ENCODE data around the gene PPFIBP1.
"Not testable (repeated sequence)": the region's sequence is repeated elsewhere in the genome, so short reads cannot be mapped to it uniquely, and the experiment has no call there.

The PPFIBP1 gene

GRCh38 chr12:27542628-27543027 is 18.6 kb downstream of the PPFIBP1 start:
- peak; percentile 49 for DNase-seq (ENCODE audit: low spot score)

- DNase-seq (ENCODE audit: low spot score), result not testable (repeated sequence)
These were observed 20.9 kb downstream of the PPFIBP1 start for GRCh38 chr12:27544858-27545257.

GRCh38 chr12:27545665-27546064 is 21.7 kb downstream of the PPFIBP1 start:
- DNase-seq (ENCODE audit: low spot score), result no peak

- DNase-seq (ENCODE audit: low spot score), result no peak
These were observed 23.6 kb downstream of the PPFIBP1 start for GRCh38 chr12:27547592-27547991.

GRCh38 chr12:27548301-27549199 is 24.5 kb downstream of the PPFIBP1 start:
- DNase-seq (ENCODE audit: low spot score), result no peak

GRCh38 chr12:27549236-27549800 is 25.3 kb downstream of the PPFIBP1 start:
- peak; percentile 34 for DNase-seq (ENCODE audit: low spot score)

GRCh38 chr12:27549801-27550652 is 26.0 kb downstream of the PPFIBP1 start:
- peak; percentile 68 for DNase-seq (ENCODE audit: low spot score)

DNA sequence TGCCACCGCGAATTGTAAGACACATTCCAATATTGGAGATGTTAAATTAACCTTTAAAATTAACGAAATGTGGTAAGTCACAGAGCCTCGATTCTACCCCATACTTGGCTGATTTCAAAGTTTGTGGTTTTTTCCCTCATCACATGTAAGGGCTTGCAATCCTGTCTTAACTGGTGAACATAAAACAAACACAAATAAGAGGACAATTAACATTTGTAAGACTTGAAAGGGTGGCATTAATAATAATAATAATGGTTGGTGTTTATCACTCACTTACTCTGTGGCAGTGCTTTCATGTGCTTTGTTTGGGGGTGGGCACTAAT is 26.6 kb downstream of the PPFIBP1 start:
- no peak for DNase-seq (ENCODE audit: low spot score)

DNA sequence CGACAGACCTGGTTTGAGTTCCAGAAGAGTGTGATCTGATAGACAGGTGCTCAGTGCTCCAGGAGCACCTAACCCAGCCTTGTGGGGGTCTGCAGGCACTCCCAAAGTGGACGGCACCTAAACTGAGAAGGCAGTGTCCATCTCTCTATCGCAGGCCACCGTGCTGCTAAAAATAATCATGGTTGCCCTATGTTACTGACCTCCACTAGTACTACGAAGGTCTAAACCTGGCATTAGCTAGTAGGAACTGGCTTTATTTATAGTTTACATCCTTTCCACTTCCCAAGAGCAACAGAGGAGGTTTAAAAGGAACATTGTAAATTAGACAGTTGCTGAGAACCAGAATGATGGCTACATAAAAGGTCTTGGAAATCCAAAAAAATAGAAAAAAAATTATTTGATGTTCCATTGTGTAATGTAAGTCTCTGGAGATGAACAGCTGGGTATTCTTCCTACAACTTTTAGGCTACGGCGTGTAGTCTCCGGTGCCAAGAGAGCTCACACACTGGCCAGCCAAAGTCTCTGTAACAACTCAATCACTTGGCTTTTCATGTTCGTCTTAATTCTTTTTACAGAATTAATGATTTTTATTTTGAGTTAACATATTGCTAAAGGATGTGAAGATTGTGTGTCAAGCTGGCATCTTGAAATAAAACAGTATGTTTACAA is 27.3 kb downstream of the PPFIBP1 start:
- DNase-seq (ENCODE audit: low spot score), result no peak

GRCh38 chr12:27552235-27552634 is 28.2 kb downstream of the PPFIBP1 start:
- no peak for DNase-seq (ENCODE audit: low spot score)

DNA sequence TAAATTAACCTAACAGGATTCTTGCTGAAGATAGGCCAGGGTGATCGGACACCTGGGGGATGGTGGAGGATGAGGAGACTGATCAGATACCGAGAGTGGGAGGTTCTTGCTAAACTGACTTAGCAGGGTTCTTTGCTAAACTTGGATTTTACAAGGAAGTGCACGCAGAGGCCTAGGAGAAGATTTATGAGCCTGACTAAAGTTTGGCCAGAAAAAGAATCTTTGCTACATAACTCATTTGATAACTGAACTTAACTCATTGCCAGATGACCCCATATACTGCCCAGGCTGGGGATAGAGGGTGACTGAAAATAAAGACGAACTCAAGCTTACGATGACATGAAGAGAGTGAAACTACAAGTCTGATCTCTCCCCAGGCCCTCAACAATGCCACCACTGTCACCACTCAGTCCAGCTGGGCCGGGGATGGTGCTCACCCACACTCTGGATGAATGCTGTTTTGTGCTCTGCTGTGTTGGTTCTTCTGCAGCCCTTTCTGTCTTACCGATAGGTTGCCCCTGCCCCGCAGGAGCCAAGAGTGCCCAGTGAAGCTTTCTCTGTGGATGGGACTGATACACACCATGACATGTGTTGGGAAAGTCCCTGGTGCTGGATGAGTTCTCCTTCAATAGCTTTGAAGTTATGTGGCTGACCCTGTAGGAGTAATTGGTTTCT is 29.0 kb downstream of the PPFIBP1 start:
- no peak for DNase-seq (ENCODE audit: low spot score)

GRCh38 chr12:27553941-27554340 is 29.9 kb downstream of the PPFIBP1 start:
- no peak for DNase-seq (ENCODE audit: low spot score)

DNA sequence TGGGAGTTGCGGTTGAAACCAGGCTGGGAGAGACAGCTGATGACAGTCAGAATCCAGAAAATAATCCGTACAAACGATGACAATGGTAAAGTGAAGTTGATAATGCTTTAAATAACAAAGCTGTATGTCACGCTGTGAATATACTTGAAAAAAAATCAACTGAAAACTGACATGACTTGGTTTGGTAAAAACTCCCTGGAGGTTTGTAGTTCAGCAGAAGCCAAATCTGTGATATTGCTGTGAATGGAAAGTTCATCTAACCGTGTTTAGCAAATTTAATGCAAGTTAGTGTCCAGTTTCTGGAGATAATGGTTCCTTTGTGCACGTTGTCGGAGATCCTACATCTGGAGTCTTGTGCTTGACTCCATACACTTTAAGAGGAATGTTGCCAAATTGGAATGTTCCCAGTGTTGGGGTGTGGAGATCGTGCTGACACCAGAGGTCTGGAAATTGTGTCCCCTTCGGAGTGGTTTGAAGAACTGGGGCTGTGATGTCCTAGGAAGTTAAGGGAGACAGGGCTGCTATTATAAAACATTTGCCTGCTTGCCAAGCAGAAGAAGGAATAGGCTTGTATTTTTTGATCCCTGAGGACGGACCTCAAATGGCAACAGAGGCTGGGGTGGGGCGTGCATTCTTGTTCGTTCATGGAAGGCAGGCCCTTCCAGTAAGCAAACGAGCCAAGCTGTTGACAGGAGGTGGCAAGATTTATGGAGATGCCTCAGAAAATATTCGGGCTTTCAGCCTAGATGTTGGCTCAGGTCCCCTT is 30.6 kb downstream of the PPFIBP1 start:
- DNase-seq (ENCODE audit: low spot score), result peak; percentile 47

DNA sequence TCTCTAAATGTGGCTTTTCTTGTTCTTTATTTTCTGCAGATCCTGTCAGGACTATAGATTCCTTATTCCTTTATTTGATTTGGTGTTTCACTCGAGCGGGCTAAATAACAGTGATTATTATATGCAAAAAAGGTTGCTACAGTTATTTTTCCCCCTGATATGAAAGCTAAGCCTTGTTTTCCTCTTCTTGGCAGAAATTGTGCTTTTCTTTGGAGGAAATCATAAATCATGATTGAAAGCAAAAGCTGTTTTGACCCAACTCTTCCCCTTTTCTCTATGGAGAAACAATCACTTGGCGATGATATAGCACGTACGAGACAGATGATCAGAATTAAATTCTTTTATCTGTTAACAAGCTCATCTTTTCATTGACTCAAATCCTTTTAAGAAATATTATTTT is 31.4 kb downstream of the PPFIBP1 start:
- no peak for DNase-seq (ENCODE audit: low spot score)

GRCh38 chr12:27555925-27556778 is 32.1 kb downstream of the PPFIBP1 start:
- no peak for DNase-seq (ENCODE audit: low spot score)

DNA sequence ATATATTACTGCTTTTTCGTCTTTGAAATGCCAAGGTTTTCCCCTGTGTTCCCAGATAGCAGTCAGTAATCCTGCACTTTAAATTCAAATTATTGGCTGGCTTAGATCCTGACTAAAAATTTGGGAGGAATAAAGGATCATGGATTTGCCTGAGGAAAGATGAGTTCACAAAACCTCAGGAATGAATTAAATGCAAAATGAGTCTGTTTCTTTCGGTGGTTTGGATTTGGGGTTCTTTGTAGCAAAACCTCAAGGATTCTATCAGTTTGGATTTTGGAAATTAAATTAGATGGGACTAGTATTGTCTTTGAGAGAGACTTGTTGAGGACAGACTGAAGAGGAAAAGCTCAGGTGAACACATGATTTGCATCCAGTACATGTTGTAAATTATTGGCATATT is 36.1 kb downstream of the PPFIBP1 start:
- DNase-seq (ENCODE audit: low spot score), result no peak

- DNase-seq (ENCODE audit: low spot score), result no peak
These were observed 37.7 kb downstream of the PPFIBP1 start for GRCh38 chr12:27561535-27562350.

DNA sequence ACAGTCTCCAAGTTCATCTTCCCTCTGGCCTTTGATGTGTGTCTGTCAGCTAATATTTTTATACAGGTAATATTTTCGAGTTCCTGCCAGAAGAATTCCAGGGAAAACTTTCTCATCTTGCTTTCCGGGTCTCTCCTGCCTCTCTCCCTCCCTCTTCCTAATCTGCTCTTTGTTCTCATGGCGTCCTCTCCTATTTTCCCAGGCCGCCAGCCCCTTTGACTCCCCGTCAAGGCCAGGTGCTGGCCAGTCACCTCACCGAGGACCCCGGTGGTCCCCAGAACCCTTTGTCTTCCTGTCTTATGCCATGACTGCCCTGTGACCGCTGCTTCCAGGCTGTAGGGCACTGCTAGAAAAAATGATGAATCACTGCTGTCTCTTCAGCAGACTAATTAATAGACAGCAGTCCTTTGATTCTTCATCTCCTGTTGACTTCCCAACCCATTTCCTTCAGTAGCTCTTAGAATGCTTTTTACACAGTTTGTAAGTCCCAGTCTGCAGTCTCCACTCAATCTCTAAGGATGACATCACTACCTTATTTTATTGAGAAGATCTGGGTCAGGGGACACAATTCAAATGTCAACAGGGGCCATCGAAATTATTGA is 40.7 kb downstream of the PPFIBP1 start:
- no peak for DNase-seq (ENCODE audit: low spot score)

- no peak for DNase-seq (ENCODE audit: low spot score)
These were observed 42.2 kb downstream of the PPFIBP1 start for GRCh38 chr12:27566159-27566558.

Measured in AG08396 (cell line).